Hepatocyte (in vitro differentiated cells): ENCODE data around the gene MEGF11.

ENCODE experiments used
- EZH2phosphoT487 ChIP-seq: fragments of 200-600 bp; sonication (generic); IDR thresholded peaks from one replicate; pipeline ENCODE4 v1.6.1; 2018; ENCODE audit warnings: antibody characterized with exemption, mild to moderate bottlenecking, low read depth, moderate library complexity; ENCODE audit not compliant: unreplicated experiment, severe bottlenecking
- TF ChIP-seq, protein P1 (sequence below): fragments of 200-600 bp; sonication (generic); IDR thresholded peaks from 2 replicates; pipeline ENCODE4 v1.5.1; 2016; ENCODE audit warnings: antibody characterized with exemption, mild to moderate bottlenecking; ENCODE audit not compliant: poor library complexity

GRCh38 chr15:66229790-66230465 lies 23.6 kb downstream of the MEGF11 start:
- TF ChIP-seq, protein P1, sequence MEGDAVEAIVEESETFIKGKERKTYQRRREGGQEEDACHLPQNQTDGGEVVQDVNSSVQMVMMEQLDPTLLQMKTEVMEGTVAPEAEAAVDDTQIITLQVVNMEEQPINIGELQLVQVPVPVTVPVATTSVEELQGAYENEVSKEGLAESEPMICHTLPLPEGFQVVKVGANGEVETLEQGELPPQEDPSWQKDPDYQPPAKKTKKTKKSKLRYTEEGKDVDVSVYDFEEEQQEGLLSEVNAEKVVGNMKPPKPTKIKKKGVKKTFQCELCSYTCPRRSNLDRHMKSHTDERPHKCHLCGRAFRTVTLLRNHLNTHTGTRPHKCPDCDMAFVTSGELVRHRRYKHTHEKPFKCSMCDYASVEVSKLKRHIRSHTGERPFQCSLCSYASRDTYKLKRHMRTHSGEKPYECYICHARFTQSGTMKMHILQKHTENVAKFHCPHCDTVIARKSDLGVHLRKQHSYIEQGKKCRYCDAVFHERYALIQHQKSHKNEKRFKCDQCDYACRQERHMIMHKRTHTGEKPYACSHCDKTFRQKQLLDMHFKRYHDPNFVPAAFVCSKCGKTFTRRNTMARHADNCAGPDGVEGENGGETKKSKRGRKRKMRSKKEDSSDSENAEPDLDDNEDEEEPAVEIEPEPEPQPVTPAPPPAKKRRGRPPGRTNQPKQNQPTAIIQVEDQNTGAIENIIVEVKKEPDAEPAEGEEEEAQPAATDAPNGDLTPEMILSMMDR = no peak
- TF ChIP-seq EZH2phosphoT487 = no peak
